ENCODE measurements around the gene NUPR1. TPM values are rescaled to one million over a fixed set of nuclear protein-coding genes. Genes with fewer than 3 reads are reported as not detected.
"Not testable (repeated sequence)": the region's sequence is repeated elsewhere in the genome, so short reads cannot be mapped to it uniquely, and the experiment has no call there.

Gene NUPR1, protein sequence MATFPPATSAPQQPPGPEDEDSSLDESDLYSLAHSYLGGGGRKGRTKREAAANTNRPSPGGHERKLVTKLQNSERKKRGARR
- 1.4 and 9.0 TPM in 2 replicates for total RNA-seq

- peak; percentile 74 to 79 for DNase-seq (ENCODE audit: low read depth in 2 of 2)
Observed at GRCh38 chr16:28538733-28539596, at the start of gene NUPR1. TSS of gene NUPR1 (minus strand) at chr16:28538974. CDS start at chr16:28538907, 67 bp downstream.

GRCh38 chr16:28587386-28587785 is 48.6 kb upstream of the NUPR1 start:
- DNase-seq (ENCODE audit: low read depth in 2 of 2), result peak; percentile 17 to 33

- DNase-seq (ENCODE audit: low read depth in 2 of 2), result no peak
Observed at GRCh38 chr16:28586466-28586865, 47.7 kb upstream of the NUPR1 start.

GRCh38 chr16:28585674-28586073 is 46.9 kb upstream of the NUPR1 start:
- peak in 1 of 2 donors; percentile 3 for DNase-seq (ENCODE audit: low read depth in 2 of 2)

- DNase-seq (ENCODE audit: low read depth in 2 of 2), result no peak
Observed at GRCh38 chr16:28580726-28581315, 42.0 kb upstream of the NUPR1 start.

DNA sequence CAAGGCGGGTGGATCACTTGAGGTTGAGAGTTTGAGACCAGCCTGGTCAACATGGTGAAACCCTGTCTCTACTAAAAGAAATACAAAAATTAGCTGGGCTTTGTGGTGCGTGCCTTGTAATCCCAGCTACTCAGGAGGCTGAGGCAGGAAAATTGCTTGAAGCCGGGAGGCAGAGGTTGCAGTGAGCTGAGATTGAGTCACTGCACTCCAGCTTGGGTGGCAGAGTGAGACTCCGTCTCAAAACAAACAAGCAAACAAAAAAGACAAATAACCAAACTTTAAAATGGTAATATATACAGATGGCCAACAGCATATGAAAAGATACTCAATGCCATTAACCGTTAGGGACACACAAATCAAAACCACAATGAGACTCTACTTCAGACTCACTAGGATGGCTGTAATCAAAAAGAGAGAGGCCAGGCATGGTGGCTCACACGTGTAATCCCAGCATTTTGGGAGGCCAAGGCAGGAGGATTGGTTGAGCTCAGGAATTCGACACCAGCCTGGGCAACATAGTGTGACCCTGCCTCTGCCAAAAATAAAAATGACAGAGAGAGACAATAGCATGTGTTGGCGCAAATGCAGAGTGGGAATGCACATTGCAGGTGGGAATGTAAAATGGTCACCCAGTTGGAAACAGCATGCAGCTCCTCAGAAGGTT is 36.8 kb upstream of the NUPR1 start:
- no peak for DNase-seq (ENCODE audit: low read depth in 2 of 2)

DNA sequence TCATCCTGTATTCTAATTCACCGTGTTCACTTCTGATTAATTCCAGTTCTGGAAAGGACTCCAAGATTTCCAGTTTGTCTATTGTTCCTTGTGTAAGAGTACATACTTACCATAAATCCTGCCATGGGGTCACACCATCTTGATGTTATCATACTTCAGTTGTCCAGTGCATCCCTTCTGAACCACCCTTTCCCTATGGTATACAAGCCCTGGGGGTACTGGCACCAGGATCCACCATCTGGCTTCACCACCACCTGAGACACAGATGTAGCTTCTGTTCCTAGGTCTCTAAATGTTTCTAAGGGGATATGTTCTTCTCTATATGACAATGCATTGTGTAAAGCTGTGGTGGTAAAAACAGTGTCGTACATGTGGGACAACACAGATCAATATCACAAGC is 36.2 kb upstream of the NUPR1 start:
- DNase-seq (ENCODE audit: low read depth in 2 of 2), result no peak

DNA sequence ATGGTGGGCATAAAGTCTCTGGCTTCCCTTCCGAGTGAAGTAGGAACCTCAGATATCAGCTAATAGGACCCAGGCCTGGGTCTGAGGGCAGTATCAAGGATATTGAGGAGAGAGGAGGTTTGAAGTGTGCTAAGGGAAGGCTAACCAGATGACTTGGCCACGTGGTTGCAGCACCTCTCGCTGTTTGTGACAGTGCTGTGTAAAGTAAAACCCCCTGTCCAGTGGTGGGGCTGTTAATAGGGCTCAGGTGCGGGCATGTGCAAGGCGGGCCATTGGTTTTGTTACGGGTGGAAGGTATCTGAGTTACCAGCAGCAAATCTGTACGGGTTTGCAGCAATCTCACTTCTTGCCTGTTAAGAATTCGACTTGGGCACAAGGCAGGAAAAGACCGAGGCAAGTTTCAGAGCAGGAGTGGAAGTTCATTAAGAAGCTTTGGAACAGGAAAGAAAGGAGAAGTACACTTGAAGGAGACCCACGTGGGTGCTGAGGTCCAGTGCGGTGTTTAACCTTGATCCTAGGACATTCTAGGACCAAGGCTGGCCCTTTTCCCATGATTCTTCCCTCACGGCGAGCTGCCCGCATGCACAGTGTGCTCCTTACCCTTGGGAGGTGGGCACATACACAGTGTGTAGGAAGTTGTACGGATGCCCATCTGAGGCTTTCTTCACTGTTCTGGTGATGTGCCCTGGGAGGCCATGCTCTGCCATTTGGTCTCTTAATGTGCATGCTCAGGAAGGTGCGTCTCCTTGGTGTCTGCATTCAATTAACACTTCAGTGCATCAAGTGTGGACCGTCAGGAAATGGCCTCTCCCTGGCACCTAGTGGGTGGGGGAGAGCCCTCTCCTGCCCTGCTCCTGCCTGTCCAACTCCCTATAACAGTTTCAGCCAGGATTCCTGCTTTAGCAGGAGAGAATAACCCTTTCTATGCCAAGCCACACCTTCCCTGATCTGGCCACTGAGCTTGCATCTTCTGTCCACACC is 35.3 kb upstream of the NUPR1 start:
- no peak for DNase-seq (ENCODE audit: low read depth in 2 of 2)

DNA sequence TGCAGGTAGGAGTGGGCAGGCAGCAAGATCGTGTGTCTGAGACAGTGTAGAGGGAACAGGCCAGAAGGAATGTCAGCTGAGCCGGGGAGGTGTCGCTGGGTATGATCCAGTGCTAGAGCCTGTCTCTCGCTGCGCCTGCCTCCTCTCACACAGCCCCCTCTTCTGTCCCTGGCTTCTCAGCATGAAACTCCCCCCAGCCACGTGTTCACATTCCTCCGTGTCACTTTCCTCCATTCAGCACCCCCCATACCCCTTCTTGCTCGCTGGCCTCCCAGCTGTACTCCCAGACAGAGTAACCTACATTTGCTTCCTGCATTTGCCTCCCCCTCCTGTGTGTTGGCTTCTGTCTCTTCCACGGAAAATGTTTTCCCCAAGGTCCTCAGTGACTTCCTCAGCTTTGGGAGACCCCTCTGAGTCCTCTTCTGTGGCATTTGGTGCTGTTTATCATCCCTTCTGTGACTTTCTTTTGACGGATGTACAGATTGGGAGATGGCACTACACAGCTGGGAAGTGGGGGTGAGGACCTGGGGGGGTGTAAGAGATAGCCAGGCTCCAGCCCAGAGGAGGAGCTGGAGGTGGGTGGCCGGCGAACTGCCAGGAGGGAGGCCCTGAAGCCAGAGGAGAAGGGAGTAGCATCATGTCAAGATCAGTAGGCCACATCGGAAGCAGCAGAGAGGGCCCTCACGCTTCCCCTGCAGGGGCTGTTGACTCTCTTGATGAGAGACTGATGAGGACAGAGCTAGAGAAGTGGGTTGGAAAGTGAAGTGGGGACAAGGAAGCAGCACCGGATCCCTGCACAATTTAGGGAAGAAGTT is 34.1 kb upstream of the NUPR1 start:
- DNase-seq (ENCODE audit: low read depth in 2 of 2), result no peak

DNA sequence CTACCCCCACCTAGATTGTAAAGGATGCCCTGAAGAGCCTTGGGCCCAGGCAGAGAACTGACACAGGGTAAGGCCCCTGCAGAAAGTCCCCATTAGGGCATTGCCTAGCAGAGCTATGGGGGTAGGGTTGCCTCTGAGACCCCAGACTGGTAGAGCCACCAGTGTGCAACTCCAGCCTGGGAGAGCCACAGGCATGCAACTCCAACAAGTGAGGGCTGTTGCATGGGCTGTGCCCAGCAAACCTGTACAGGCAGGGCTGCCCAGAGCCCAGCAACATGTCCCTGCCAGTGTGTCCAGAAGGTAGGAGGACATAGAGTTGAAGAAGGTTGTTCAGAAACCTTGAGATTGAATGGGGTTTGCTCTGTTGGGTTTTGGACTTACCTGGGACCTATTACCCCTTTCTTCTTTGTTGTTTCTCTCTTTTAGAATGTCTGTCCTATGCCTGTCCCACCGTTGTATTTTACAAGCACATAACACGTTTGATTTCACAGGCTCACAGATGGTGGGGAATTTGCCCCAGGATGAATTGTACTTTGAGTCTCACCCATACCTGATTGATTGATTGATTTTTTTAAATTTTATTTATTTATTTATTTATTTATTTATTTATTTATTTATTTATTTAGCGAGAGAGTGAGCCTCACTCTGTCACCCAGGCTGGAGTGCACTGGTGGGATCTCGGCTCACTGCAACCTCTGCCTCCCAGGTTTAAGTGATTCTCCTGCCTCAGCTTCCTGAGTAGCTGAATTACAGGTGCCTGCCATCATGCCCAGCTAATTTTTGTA is 31.4 kb upstream of the NUPR1 start:
- no peak for DNase-seq (ENCODE audit: low read depth in 2 of 2)

DNA sequence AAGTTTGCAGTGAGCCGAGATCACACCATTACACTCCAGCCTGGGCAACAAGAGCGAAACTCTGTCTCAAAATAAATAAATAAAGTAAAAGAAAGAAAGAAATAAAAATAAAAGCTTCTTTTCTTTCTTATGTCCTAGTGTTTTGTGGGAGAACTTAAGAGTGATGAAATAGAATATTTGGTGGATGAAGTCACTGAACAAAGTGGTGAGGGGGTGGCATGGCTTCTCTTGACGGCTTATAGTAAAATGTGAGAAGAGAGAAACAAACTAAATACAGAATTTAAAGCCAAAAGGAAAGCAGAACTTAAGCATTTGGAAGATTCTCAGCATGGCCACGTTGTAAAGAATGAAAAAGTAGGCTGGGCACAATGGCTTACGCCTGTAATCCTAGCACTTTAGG is 30.2 kb upstream of the NUPR1 start:
- no peak for DNase-seq (ENCODE audit: low read depth in 2 of 2)

DNA sequence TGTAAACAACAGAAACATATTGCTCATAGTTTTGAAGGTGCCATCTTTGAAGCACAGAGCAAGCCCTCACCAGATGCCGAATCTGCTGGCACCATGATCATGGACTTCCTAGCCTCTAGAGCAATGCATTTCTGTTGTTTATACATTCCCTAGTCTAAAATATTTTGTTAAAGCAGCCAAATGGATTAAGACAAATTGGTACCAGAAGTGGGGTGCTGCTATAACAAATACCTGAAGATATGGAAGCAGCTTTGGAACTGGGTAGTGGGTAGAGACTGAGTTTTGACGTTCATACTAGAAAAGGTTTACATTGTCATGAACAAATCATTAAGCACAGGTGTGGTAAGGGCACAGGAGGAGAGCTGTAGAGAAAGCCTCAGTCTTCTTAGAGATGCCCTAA is 28.5 kb upstream of the NUPR1 start:
- DNase-seq (ENCODE audit: low read depth in 2 of 2), result no peak

DNA sequence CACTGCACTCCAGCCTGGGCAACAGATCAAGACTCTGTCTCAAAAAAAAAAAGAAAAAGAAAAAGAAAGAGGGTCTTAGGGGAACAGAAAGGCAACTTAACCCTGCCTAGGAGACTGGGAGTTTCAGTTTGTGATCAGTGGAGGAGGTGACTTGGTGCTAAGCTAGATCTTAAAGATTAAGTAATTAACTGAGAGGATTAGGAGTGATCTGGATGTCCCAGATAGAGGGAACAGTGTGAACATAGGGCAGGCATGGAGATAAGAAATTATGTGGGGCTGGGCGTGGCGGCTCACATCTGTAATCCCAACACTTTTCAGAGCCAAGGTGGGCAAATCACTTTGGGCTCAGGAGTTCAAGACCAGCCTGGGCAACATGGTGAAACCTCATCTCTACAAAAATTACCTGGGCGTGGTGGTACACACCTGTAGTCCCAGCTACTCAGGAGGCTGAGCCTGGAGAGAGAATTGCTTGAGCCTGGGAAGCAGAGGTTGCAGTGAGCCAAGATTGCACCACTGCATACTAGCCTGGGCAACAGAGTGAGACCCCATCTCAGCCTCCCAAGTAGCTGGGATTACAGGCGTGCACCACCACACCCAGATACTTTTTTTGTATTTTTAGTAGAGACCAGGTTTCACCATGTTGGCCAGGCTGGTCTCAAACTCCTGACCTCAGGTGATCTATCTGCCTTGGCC is 27.6 kb upstream of the NUPR1 start:
- DNase-seq (ENCODE audit: low read depth in 2 of 2), result not testable (repeated sequence)

GRCh38 chr16:28563218-28563617 is 24.4 kb upstream of the NUPR1 start:
- DNase-seq (ENCODE audit: low read depth in 2 of 2), result no peak

DNA sequence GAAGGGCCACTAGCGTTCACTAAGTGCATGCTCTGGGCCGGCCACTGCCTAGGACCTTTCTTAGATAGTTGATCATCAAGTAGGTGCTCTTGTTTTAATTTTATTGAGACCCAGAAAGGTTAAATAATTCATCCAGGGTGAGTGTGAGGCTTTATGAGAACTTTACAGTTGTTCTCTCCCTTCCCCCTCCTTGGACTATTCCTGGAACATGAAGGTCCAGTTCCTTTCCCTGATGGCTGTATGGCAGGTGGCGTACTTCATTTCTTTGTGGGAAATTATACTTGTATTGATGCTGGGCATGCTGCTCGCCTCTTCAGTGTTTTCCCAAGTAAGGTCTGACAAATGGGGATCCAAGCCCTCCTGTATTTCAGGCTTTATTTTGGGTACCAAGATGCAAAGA is 23.4 kb upstream of the NUPR1 start:
- DNase-seq (ENCODE audit: low read depth in 2 of 2), result no peak

GRCh38 chr16:28561557-28562187 is 22.9 kb upstream of the NUPR1 start:
- DNase-seq (ENCODE audit: low read depth in 2 of 2), result peak in 1 of 2 donors; percentile 45

DNA sequence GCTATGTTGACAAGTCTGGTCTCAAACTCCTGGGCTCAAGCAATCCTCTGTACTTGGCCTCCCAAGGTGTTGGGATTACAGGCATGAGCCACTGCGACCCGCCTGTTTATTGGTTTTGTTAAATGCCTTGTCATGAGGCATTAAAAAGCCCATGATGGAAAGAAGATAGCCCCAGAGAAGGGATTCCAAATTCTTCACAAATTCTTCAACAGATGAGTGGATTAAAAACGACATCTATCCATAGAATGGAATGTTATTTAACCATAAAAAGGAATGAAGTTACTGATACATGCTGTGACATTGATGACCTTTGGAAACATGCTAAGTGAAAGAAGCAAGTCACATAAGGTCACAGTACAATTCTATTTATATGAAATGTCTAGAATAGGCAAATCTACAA is 19.7 kb upstream of the NUPR1 start:
- no peak for DNase-seq (ENCODE audit: low read depth in 2 of 2)

GRCh38 chr16:28556914-28557320 is 18.1 kb upstream of the NUPR1 start:
- DNase-seq (ENCODE audit: low read depth in 2 of 2), result no peak

Data from dermis microvascular lymphatic vessel endothelial cell (primary cell).